ENCODE results near the gene VSTM2L. TPM values are rescaled to one million over a fixed set of nuclear protein-coding genes. Genes with fewer than 3 reads are reported as not detected.

Gene VSTM2L
- polyA plus RNA-seq, 5 donors: 3.5 to 30.3 (median 6.6) TPM

DNA sequence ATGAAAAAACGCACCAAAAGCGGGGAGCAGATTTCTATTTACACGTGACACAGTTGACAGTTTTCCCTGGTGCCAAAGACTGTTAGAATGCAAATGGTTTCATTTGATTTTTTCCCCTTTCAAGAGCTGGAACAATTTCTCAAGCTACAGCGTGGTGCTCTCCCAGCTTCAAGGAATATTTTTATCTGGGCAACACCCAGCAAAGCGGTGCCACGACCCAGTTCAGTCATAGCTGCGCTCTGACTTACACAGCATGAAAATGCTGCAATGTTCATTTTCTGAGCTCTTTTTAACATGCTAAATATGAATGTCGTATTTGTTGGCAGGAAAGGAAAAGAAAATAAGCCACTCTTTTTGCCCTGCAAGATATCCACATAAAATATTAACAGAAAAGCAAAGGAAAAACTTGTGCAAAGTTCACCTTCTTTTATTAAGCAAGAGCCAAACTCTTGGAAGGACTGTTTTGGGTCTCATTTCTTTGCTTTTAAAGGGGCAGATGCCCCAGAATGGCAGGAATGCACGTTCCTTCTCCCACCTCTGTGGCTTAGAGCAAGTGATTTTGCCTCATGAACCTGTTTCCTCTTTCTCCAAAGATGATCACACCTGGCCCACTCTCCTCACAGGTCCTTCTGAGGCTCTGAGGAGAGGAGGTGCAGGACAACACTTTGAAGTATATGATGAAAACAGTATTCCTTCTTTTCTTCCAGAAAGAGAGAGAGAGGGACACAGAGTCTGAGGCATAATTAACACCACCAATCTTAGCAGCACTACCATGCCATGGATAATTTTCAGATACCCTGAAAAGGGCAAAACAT lies 83.3 kb downstream of the VSTM2L start:
- DNase-seq: no peak

- DNase-seq: peak; percentile 74 to 79
Measured at GRCh38 chr20:37986873-37987601, 84.1 kb downstream of the VSTM2L start.

DNA sequence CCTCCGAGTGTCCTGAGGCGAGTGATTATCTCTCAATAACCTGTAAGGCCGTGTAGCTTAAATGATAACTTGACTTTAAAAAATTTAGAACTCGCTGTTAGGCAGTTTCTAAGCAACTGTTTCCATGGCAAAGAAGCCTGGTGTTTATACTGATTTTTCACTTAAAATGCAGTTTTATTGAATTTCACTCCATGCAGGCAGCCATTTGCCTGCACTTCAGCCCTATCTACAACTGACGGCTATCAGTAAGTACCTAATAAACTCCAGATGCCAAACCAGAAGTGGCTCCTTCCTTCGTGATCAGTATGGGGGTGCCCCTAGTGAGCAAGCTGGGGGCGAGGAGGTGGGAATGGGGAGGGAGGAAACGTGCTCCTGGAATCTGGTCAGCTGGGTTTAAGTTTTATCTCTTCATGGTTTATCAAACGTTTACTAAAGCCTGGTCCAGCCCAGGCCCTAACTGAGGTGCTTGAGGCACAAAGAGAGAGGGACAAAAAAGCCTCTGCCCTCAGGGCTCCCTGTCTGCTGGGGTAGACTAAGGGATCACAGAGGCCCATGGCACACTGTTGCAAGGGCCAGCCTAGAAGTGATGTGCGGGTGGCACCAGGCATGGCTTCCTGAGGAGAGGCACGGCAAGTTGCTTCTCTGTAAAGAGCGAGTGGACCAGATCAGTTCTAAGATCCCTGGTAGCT lies 84.8 kb downstream of the VSTM2L start:
- DNase-seq: peak; percentile 34 to 37

DNA sequence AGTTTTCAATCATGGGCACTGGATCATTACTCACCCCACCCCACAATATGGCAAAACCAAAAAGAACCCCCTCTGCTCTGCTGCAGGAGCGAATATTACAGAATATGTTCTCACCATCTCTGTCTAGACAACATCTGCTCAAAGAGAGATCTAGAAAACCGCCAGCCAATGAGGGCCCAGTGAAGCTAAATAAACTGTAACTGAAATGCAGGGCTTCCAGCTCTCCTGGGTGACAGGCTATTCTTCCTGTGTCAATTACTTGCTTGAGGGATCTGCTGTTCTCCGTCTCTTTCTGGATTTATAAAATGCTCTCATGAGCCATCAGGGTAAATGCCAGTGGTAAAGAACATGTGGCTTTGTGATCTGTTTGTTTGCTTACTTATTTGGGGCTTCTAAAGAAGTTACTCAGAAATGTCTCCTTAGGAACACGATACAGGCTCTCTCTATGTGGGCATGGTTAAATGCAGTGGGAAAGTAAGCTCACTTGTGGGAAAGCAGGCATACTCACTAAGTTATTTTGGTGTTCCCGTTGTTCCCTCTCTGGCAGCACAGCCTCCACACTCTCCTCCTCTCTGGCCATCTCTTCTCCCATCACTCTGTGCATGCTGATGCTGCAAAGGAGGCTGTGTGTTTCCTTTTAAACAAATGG lies 85.5 kb downstream of the VSTM2L start:
- DNase-seq: no peak

DNA sequence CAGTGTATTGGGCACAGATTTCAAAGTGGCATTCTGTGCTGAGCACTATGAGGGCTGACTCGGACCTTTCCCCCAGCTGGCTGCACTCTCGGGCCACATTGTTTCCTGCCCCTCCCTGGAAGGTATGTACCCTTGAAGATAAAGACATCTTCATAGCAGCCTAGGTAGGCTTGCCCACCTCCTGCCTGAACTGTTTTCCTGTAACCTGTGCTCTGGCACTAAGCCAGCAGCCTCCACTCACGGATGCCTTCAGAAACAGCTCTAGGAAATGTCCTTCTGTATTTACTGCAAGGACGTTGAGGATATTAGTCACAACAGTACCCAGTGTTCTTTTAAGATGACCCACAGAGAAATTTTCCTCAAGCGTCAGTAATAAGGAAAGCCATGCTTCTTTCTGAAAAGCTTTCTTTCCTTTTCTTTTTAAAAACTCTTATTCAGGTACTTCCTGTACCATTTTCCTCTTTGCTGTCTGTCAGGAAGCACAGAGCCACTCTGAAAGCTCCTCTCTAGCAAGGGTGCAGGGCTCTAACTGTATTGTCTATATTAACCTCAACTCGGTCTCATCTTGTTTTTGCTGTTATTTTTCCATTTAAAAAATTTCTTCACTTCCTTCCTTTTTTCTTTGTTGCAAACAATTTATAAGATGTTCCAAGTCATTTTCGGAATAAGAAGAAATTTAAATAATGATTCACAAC lies 86.8 kb downstream of the VSTM2L start:
- DNase-seq: no peak

DNA sequence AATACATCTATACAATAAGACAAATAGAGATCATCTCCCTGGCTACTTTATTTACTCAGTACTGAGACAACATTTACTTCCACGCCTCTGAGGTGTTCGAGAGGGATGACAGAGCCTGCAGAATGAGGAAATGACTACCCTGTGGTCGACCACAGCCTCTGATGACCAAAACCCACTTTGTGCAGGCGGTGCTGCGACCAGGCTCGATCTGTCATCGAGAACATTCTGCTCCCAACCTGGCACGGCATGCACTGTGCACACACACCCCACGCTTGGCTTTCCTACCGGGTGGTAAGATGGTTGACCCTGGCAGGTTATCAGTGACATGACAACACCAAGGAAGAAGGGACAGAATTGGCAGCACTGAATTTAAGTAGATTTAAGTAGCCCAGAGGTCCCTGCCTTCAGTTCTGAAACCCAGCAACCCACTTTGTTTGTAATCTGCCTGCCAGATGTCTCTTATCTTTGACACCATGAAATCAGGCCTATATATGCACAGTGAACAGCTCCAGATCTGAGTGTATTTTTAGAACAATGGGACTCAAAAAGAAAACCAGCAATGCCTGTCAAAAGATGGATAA lies 87.7 kb downstream of the VSTM2L start:
- DNase-seq: peak; percentile 91 to 93

- no peak for DNase-seq
Measured at GRCh38 chr20:37991157-37991866, 88.4 kb downstream of the VSTM2L start.

GRCh38 chr20:37991908-37992307 lies 89.0 kb downstream of the VSTM2L start:
- no peak for DNase-seq

- peak in 1 of 2 donors; percentile 25 for DNase-seq
Measured at GRCh38 chr20:37992802-37993409, 90.0 kb downstream of the VSTM2L start.

DNA sequence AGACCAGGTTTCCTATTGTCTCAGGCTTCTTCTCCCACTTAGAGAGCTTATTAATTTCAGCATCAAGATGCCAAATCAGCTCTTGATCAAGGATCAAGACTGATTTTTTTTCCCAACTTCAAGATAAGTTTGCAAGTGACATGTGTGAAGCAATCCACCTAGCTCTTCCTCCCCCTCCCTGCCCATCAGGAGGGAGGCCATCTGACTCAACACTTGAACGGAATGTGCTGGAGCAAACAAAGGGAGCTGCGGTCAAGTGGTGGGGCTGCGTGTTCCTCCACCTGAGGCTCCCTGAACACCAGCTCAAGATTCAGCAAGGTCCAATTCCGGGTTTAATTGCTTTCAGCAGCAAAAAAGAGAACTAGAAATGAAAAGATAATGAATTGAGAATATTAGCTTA lies 91.6 kb downstream of the VSTM2L start:
- no peak for DNase-seq

Other genes with a start within 250 kb of the VSTM2L start
- 10 to 100 TPM; 45.6 to 59.7 (median 51.3) TPM for gene CTNNBL1, start 209.1 kb upstream of the VSTM2L start, polyA plus RNA-seq (ENCODE audit: insufficient read depth in 1 of 5, insufficient read length in 5 of 5, low replicate concordance in 1 of 5)
- 10 to 100 TPM; 24.2 to 31.2 (median 29.5) TPM for gene TTI1, start 130.3 kb downstream of the VSTM2L start, polyA plus RNA-seq (ENCODE audit: insufficient read depth in 1 of 5, insufficient read length in 5 of 5, low replicate concordance in 1 of 5)
- gene RPRD1B, start 130.6 kb downstream of the VSTM2L start, polyA plus RNA-seq (ENCODE audit: insufficient read depth in 1 of 5, insufficient read length in 5 of 5, low replicate concordance in 1 of 5): 10 to 100 TPM; 38.1 to 49.8 (median 46.7) TPM